ENCODE data around the gene FADS2. TPM values are rescaled to one million over a fixed set of nuclear protein-coding genes. Genes with fewer than 3 reads are reported as not detected.

FADS2 gene
- total and polyA plus RNA-seq, 2 experiments from 2014 or later = 124 to 392 TPM

DNA sequence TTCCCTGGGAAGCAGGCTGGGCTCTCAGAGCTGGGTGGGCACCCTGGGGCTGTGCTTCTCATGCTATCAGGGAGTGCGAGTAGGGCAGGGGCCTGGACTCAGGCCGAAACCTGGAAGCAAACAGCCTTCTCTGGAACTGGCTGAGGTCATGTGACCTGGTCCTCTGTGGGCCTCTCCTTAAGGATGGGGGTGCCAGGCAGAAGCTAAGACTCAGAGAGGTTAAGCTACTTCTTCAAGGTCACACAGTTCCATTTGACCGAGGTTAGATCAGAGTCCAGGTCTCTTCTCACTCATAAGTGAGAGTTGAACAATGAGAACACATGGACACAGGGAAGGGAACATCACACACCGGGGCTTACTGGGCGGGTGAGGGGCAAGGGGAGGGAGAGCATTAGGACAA is 55.8 kb downstream of the FADS2 start:
- peaks cover 35% of the 10 kb centered on the region for H3K4me1 Mint-ChIP-seq
- Histone ChIP-seq H3K4me3 (no peak overlapping the region), H4K20me1 (replicated peaks; ENCODE audit: insufficient read depth) (no peaks in the 10 kb centered on the region), H2AFZ (no peak overlapping the region), H3K4me1 (ENCODE audit: insufficient read depth) (peaks cover 18% of the 10 kb centered on the region), H3K4me2 (no peak overlapping the region), H3F3A (replicated peaks; ENCODE audit: low read depth) (no peaks in the 10 kb centered on the region), H3K36me3 (ENCODE audit: insufficient read depth) (no peaks in the 10 kb centered on the region), H3K9me2 (ENCODE audit: insufficient read depth) (no peaks in the 10 kb centered on the region), H3K27me3 (ENCODE audit: insufficient read depth) (no peaks in the 10 kb centered on the region), H3K27ac (ENCODE audit: low read depth) (no peak overlapping the region), H3K79me2 (replicated peaks; ENCODE audit: insufficient read depth) (peaks cover 5% of the 10 kb centered on the region; the same call in 1 of the 2 replicates)
- peaks cover 10% of the 10 kb centered on the region for H3K36me3 Mint-ChIP-seq (ENCODE audit: low read depth)
- DNase-seq (ENCODE audit: low spot score) (no peak), ATAC-seq (no peak)
- H3K27me3 Mint-ChIP-seq (ENCODE audit: insufficient read depth, low read depth, poor library complexity) = peaks cover 2% of the 10 kb centered on the region
- no peak overlapping the region for H3K4me3 Mint-ChIP-seq
- TF ChIP-seq, protein P1, sequence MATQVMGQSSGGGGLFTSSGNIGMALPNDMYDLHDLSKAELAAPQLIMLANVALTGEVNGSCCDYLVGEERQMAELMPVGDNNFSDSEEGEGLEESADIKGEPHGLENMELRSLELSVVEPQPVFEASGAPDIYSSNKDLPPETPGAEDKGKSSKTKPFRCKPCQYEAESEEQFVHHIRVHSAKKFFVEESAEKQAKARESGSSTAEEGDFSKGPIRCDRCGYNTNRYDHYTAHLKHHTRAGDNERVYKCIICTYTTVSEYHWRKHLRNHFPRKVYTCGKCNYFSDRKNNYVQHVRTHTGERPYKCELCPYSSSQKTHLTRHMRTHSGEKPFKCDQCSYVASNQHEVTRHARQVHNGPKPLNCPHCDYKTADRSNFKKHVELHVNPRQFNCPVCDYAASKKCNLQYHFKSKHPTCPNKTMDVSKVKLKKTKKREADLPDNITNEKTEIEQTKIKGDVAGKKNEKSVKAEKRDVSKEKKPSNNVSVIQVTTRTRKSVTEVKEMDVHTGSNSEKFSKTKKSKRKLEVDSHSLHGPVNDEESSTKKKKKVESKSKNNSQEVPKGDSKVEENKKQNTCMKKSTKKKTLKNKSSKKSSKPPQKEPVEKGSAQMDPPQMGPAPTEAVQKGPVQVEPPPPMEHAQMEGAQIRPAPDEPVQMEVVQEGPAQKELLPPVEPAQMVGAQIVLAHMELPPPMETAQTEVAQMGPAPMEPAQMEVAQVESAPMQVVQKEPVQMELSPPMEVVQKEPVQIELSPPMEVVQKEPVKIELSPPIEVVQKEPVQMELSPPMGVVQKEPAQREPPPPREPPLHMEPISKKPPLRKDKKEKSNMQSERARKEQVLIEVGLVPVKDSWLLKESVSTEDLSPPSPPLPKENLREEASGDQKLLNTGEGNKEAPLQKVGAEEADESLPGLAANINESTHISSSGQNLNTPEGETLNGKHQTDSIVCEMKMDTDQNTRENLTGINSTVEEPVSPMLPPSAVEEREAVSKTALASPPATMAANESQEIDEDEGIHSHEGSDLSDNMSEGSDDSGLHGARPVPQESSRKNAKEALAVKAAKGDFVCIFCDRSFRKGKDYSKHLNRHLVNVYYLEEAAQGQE (IDR thresholded peaks at IDR 0.05; ENCODE audit: unreplicated experiment) = no peak
- TF ChIP-seq POLR2AphosphoS5 (IDR thresholded peaks at IDR 0.05; ENCODE audit: low read depth) (no peak), CREB1 (CRISPR knock-in tag; IDR thresholded peaks at IDR 0.05; ENCODE audit: low read depth) (no peak), STAT1 (IDR thresholded peaks at IDR 0.05; ENCODE audit: unreplicated experiment) (no peak), EZH2phosphoT487 (IDR thresholded peaks at IDR 0.05; ENCODE audit: unreplicated experiment) (no peak), ZNF331 (CRISPR knock-in tag; IDR thresholded peaks at IDR 0.05; ENCODE audit: low read depth) (no peak), NANOG (IDR thresholded peaks at IDR 0.05; ENCODE audit: borderline replicate concordance) (no peak), EZH2 (IDR thresholded peaks at IDR 0.05; ENCODE audit: low read depth, unreplicated experiment) (no peak), JUNB (IDR thresholded peaks at IDR 0.05; ENCODE audit: unreplicated experiment) (no peak)
- TF ChIP-seq, protein P2, sequence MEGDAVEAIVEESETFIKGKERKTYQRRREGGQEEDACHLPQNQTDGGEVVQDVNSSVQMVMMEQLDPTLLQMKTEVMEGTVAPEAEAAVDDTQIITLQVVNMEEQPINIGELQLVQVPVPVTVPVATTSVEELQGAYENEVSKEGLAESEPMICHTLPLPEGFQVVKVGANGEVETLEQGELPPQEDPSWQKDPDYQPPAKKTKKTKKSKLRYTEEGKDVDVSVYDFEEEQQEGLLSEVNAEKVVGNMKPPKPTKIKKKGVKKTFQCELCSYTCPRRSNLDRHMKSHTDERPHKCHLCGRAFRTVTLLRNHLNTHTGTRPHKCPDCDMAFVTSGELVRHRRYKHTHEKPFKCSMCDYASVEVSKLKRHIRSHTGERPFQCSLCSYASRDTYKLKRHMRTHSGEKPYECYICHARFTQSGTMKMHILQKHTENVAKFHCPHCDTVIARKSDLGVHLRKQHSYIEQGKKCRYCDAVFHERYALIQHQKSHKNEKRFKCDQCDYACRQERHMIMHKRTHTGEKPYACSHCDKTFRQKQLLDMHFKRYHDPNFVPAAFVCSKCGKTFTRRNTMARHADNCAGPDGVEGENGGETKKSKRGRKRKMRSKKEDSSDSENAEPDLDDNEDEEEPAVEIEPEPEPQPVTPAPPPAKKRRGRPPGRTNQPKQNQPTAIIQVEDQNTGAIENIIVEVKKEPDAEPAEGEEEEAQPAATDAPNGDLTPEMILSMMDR (conservative IDR thresholded peaks at IDR 0.05; ENCODE audit: low read depth in 2 of 2) = no peak
- TF ChIP-seq, protein P3, sequence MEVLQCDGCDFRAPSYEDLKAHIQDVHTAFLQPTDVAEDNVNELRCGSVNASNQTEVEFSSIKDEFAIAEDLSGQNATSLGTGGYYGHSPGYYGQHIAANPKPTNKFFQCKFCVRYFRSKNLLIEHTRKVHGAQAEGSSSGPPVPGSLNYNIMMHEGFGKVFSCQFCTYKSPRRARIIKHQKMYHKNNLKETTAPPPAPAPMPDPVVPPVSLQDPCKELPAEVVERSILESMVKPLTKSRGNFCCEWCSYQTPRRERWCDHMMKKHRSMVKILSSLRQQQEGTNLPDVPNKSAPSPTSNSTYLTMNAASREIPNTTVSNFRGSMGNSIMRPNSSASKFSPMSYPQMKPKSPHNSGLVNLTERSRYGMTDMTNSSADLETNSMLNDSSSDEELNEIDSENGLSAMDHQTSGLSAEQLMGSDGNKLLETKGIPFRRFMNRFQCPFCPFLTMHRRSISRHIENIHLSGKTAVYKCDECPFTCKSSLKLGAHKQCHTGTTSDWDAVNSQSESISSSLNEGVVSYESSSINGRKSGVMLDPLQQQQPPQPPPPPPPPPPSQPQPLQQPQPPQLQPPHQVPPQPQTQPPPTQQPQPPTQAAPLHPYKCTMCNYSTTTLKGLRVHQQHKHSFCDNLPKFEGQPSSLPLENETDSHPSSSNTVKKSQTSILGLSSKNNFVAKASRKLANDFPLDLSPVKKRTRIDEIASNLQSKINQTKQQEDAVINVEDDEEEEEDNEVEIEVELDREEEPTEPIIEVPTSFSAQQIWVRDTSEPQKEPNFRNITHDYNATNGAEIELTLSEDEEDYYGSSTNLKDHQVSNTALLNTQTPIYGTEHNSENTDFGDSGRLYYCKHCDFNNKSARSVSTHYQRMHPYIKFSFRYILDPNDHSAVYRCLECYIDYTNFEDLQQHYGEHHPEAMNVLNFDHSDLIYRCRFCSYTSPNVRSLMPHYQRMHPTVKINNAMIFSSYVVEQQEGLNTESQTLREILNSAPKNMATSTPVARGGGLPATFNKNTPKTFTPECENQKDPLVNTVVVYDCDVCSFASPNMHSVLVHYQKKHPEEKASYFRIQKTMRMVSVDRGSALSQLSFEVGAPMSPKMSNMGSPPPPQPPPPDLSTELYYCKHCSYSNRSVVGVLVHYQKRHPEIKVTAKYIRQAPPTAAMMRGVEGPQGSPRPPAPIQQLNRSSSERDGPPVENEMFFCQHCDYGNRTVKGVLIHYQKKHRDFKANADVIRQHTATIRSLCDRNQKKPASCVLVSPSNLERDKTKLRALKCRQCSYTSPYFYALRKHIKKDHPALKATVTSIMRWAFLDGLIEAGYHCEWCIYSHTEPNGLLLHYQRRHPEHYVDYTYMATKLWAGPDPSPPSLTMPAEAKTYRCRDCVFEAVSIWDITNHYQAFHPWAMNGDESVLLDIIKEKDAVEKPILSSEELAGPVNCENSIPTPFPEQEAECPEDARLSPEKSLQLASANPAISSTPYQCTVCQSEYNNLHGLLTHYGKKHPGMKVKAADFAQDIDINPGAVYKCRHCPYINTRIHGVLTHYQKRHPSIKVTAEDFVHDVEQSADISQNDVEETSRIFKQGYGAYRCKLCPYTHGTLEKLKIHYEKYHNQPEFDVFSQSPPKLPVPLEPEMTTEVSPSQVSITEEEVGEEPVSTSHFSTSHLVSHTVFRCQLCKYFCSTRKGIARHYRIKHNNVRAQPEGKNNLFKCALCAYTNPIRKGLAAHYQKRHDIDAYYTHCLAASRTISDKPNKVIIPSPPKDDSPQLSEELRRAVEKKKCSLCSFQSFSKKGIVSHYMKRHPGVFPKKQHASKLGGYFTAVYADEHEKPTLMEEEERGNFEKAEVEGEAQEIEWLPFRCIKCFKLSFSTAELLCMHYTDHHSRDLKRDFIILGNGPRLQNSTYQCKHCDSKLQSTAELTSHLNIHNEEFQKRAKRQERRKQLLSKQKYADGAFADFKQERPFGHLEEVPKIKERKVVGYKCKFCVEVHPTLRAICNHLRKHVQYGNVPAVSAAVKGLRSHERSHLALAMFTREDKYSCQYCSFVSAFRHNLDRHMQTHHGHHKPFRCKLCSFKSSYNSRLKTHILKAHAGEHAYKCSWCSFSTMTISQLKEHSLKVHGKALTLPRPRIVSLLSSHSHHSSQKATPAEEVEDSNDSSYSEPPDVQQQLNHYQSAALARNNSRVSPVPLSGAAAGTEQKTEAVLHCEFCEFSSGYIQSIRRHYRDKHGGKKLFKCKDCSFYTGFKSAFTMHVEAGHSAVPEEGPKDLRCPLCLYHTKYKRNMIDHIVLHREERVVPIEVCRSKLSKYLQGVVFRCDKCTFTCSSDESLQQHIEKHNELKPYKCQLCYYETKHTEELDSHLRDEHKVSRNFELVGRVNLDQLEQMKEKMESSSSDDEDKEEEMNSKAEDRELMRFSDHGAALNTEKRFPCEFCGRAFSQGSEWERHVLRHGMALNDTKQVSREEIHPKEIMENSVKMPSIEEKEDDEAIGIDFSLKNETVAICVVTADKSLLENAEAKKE (CRISPR knock-in tag; IDR thresholded peaks at IDR 0.05) = no peak
- TF ChIP-seq, protein P4, sequence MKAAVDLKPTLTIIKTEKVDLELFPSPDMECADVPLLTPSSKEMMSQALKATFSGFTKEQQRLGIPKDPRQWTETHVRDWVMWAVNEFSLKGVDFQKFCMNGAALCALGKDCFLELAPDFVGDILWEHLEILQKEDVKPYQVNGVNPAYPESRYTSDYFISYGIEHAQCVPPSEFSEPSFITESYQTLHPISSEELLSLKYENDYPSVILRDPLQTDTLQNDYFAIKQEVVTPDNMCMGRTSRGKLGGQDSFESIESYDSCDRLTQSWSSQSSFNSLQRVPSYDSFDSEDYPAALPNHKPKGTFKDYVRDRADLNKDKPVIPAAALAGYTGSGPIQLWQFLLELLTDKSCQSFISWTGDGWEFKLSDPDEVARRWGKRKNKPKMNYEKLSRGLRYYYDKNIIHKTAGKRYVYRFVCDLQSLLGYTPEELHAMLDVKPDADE (IDR thresholded peaks at IDR 0.05) = no peak
- H3K9me3 Mint-ChIP-seq = no peaks in the 10 kb centered on the region
- H3K27ac Mint-ChIP-seq = no peak overlapping the region
